HG03432 (cell line): Measurements from ENCODE around the gene ST3GAL6.
A peak's percentile ranks its signal among the peaks of the same experiment; 100 is the strongest.

ENCODE experiments used
- ATAC-seq: cut with Tn5 transposase; IDR thresholded peaks from one replicate; pipeline ENCODE4 v1.9.1; 2021; ENCODE audit warnings: mild to moderate bottlenecking, moderate library complexity; ENCODE audit not compliant: unreplicated experiment

The ST3GAL6 gene

GRCh38 chr3:98739266-98739665 is 23.9 kb upstream of the ST3GAL6 start:
- no peak for ATAC-seq

- no peak for ATAC-seq
Measured at GRCh38 chr3:98740324-98740723, 22.8 kb upstream of the ST3GAL6 start.

- no peak for ATAC-seq
Measured at GRCh38 chr3:98741121-98741716, 21.9 kb upstream of the ST3GAL6 start.

GRCh38 chr3:98743071-98743470 is 20.1 kb upstream of the ST3GAL6 start:
- ATAC-seq = no peak

- peak; percentile 46 for ATAC-seq
Measured at GRCh38 chr3:98744283-98744682, 18.9 kb upstream of the ST3GAL6 start.

GRCh38 chr3:98745718-98746117 is 17.4 kb upstream of the ST3GAL6 start:
- ATAC-seq = peak; percentile 2

- no peak for ATAC-seq
Measured at GRCh38 chr3:98746122-98746521, 17.0 kb upstream of the ST3GAL6 start.

GRCh38 chr3:98746882-98747281 is 16.3 kb upstream of the ST3GAL6 start:
- no peak for ATAC-seq

GRCh38 chr3:98750276-98750919 is 12.7 kb upstream of the ST3GAL6 start:
- no peak for ATAC-seq

- no peak for ATAC-seq
Measured at GRCh38 chr3:98754483-98754882, 8.7 kb upstream of the ST3GAL6 start.

- ATAC-seq = no peak
Measured at GRCh38 chr3:98755601-98756000, 7.5 kb upstream of the ST3GAL6 start.

GRCh38 chr3:98759629-98760028 is 3.5 kb upstream of the ST3GAL6 start:
- no peak for ATAC-seq

- ATAC-seq = no peak
Measured at GRCh38 chr3:98761643-98762229, 1.4 kb upstream of the ST3GAL6 start.

GRCh38 chr3:98763819-98764418 is 779 bp downstream of the ST3GAL6 start:
- no peak for ATAC-seq

GRCh38 chr3:98764472-98764884 is 1.3 kb downstream of the ST3GAL6 start:
- no peak for ATAC-seq

- ATAC-seq = no peak
Measured at GRCh38 chr3:98765721-98766120, 2.6 kb downstream of the ST3GAL6 start.

GRCh38 chr3:98766924-98767323 is 3.8 kb downstream of the ST3GAL6 start:
- no peak for ATAC-seq

- ATAC-seq = no peak
Measured at GRCh38 chr3:98768961-98769360, 5.8 kb downstream of the ST3GAL6 start.

- no peak for ATAC-seq
Measured at GRCh38 chr3:98769448-98769847, 6.3 kb downstream of the ST3GAL6 start.

- ATAC-seq = peak; percentile 95
Measured at GRCh38 chr3:98770261-98771039, 7.3 kb downstream of the ST3GAL6 start.

- ATAC-seq = no peak
Measured at GRCh38 chr3:98772022-98772421, 8.9 kb downstream of the ST3GAL6 start.
